ENCODE data around the gene DNER.
"Not testable (repeated sequence)": the region's sequence is repeated elsewhere in the genome, so short reads cannot be mapped to it uniquely, and the experiment has no call there.

GRCh38 chr2:229614021-229614420 is 100.3 kb downstream of the DNER start:
- TF ChIP-seq POLR2AphosphoS5, POLR2A, CTCF (IDR thresholded peaks at IDR 0.05): not testable (repeated sequence)
